Gastroesophageal sphincter (tissue), 3 donors: Measurements from ENCODE around the gene ACHE.

ENCODE experiments used
- EP300 ChIP-seq: sonication (generic); formaldehyde crosslinking; IDR thresholded peaks from one replicate; pipeline ENCODE4 v1.6.1; 2017; ENCODE audit warnings: antibody characterized with exemption, mild to moderate bottlenecking
- TF ChIP-seq, protein P1 (sequence below), 4 experiments: fragments of 200-600 bp in 2 of 4; fragments of 450-650 bp in 2 of 4; sonication (generic) in 1 of 4; IDR thresholded peaks; one replicate each; pipeline ENCODE4 v1.5.1; 2017 to 2019; ENCODE audit warnings: antibody characterized with exemption in 4 of 4, mild to moderate bottlenecking in 2 of 4, moderate library complexity in 2 of 4

DNA sequence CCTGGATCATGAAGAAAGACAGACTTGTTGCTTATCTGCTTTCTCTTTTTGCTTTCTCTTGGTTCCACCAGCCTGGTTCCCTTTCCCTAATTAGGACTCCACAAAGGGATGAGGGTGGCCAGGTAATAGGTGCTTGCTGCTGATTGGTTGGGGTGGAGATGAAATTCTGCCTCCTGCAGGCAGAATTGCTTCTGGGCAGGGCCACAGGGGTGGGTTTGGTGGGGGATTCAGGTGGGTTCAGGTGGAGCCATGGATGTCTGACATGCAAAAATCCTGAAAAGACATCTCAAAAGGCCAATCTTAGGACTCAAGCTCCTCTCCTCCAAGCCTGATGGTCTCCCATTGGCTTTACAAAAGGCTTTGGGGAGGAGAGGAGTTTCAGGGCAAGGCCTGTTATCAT lies 25.4 kb upstream of the ACHE start:
- TF ChIP-seq, protein P1, sequence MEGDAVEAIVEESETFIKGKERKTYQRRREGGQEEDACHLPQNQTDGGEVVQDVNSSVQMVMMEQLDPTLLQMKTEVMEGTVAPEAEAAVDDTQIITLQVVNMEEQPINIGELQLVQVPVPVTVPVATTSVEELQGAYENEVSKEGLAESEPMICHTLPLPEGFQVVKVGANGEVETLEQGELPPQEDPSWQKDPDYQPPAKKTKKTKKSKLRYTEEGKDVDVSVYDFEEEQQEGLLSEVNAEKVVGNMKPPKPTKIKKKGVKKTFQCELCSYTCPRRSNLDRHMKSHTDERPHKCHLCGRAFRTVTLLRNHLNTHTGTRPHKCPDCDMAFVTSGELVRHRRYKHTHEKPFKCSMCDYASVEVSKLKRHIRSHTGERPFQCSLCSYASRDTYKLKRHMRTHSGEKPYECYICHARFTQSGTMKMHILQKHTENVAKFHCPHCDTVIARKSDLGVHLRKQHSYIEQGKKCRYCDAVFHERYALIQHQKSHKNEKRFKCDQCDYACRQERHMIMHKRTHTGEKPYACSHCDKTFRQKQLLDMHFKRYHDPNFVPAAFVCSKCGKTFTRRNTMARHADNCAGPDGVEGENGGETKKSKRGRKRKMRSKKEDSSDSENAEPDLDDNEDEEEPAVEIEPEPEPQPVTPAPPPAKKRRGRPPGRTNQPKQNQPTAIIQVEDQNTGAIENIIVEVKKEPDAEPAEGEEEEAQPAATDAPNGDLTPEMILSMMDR (IDR thresholded peaks at IDR 0.05) = no peak
- TF ChIP-seq EP300 = no peak
